Activated CD4-positive, CD25-positive, alpha-beta regulatory T cell treated with anti-CD3 and anti-CD28 coated beads, Interleukin-2, amount 50 U/mL, for 24 hours (primary cell): ENCODE results near the gene NEO1.

ENCODE experiments used
- ATAC-seq, 2 donors: fragments of 150-1000 bp; cut with Tn5 transposase; one replicate each; pipeline ENCODE4 v1.10.0; 2021; ENCODE audit warnings: mild to moderate bottlenecking in 1 of 2, moderate library complexity in 1 of 2

The NEO1 gene, protein sequence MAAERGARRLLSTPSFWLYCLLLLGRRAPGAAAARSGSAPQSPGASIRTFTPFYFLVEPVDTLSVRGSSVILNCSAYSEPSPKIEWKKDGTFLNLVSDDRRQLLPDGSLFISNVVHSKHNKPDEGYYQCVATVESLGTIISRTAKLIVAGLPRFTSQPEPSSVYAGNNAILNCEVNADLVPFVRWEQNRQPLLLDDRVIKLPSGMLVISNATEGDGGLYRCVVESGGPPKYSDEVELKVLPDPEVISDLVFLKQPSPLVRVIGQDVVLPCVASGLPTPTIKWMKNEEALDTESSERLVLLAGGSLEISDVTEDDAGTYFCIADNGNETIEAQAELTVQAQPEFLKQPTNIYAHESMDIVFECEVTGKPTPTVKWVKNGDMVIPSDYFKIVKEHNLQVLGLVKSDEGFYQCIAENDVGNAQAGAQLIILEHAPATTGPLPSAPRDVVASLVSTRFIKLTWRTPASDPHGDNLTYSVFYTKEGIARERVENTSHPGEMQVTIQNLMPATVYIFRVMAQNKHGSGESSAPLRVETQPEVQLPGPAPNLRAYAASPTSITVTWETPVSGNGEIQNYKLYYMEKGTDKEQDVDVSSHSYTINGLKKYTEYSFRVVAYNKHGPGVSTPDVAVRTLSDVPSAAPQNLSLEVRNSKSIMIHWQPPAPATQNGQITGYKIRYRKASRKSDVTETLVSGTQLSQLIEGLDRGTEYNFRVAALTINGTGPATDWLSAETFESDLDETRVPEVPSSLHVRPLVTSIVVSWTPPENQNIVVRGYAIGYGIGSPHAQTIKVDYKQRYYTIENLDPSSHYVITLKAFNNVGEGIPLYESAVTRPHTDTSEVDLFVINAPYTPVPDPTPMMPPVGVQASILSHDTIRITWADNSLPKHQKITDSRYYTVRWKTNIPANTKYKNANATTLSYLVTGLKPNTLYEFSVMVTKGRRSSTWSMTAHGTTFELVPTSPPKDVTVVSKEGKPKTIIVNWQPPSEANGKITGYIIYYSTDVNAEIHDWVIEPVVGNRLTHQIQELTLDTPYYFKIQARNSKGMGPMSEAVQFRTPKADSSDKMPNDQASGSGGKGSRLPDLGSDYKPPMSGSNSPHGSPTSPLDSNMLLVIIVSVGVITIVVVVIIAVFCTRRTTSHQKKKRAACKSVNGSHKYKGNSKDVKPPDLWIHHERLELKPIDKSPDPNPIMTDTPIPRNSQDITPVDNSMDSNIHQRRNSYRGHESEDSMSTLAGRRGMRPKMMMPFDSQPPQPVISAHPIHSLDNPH (N-terminal part only)

DNA sequence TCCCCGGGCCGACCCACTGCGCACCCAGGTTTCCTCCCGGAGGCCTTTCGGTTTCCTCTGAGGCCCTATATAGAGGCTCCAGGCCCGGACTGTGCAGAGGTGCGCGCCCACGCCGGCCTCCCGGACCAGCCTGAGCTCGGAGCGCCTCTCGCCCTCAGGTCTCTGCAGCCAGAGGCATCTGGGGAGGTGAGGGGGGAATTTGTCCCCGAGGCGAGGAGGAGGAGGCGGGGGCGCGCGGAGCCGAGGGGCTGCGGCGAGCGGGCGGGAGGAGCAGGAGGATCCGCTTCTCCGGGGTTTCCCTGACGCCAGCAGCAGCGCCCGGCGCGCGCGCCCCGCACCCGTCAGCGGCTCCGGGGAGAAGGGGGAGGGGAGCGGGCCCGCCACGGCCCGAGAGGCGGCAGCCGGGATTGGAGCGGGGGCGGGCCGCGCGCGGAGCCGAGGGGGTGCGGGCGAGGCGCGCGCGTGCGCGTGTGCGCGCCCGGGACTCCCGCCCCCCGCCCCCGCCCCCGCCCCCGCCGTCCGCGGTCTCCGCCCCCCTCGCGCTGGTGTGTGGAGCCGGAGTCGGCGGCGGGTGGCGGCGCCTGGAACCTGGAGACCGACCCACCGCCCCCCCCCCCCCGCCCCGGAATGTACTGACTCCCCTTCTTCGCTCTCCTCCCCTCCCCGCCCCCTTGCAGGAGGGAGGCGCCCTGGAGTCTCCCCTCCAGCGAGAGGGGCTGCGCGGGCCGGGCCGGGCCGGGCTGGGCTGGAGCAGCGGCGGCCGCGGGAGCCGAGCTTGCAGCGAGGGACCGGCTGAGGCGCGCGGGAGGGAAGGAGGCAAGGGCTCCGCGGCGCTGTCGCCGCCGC, at the start of gene NEO1:
Gene NEO1 (plus strand): TSS at position 657 of the 846 bp plus-strand sequence. CDS start 213 bp downstream, outside the sequence.
- peak; percentile 75 to 79 for ATAC-seq

DNA sequence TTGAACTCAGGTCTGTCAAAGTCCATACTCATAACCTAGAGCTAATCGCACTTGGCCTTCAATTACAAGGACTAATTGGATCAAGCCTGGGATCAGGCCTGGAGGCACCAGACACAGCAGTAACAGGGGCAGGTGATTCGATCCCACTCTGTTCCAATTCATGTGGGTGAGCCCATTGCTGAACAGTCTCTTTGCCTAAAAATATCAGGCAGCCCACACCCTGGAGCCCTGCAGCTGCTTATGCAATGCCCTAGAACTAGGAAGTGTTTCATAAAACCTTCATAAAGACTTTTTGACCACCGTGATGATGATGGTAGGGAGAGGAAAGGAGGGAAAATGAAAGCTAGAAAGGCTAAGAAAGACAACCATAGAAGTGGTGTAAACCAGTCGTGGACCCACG, 47.8 kb upstream of the NEO1 start:
- no peak for ATAC-seq

DNA sequence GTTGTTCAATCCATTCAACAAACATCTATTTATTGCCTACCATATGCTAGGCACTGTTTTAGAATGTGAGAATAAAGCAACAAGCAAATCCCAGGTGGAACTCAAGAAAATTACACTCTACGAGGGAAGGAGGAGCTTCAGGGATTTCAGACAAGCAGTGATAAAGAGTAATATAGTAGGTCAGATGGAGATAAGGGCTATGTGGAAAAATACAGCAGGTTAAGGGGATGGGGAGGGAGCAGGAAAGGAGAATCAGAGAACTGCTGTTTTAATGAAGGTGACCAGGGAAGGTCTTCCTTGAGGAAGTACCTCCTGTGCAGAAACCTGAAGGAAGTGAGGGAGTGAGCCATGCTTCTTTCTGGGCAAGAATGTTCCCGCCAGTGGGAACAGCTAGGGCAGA, 47.2 kb upstream of the NEO1 start:
- ATAC-seq, result no peak

DNA sequence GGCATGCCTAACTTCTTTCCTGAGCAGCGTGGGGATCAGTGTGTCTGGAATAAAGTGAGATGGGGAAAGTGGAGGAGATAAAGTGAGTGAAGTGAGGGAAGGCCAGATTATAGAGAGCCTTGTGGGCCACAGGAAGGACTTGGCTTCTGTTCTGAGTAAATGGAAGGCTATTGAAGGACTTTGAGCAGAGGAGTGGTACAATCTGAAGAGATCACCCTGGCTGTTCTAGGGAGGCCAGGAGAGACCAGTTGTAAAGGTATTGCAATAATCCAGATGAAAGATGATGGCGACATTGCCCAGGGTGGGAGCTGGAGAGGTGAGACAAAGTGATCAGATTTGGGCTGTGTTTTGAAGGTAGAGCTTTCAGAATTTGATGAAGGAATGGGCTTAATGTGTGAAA, 46.8 kb upstream of the NEO1 start:
- no peak for ATAC-seq

DNA sequence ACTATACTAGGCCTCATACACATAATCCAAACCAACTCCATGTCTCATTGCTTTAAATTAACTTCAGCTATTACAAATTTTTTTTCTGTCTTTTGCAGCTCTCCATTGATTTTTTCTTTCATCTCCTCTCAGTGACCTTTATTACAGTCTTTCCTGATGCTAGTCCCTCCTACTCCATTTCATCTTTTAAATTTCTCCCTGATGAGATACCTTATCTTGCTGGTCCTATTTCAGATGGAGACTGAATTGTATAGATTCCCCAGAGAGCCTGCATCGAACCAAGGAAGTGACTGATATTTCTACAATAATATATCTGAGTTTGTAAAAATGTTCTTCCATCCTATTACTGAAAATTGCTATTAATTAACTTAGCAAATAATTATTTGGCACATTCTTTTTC, 45.7 kb upstream of the NEO1 start:
- ATAC-seq, result no peak

DNA sequence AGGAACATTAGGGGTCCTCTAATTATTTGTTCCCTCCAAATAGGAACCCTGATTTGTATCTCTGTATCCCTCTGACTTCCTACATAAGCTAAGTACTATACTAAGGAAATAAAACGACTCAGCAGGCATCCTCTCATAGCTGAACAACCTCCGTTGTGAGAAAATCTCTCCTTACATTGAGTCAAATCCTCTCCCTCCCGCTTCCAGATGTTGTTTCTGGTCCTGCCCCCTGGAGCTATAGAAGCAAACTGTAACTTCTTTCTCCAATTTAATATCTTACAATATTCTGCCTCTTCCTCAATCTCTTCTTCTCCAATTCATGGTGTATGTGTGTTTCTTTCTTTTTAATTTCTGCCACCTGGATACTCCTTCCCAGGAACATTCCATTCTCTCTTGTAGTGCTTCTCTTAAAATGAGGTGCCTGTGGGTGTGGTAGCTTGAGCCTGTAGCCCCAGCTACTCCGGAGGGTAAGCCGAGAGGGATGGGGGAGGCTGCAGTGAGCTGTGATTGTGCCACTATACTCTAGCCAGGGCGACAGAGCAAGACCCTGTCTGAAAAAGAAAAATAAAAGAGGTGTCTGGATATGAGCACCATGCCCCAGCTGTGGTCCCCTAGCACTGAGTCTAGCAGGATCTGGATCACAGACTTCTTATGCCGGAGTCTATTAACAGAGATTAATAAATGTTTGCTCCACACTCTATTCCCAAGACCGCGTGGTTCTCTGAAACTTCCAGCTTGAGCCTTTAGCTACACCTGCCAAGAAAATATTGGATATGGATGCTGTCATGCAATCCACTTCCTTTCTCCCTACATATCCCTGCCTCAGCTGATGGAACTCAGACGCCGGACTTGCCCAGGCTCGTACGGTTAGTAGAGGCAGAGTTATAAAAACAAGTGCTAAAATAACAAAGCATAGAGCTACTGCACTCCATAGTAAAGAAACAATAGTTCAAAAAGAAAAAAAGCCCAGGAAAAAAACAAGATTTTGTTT, 42.9 kb upstream of the NEO1 start:
- no peak for ATAC-seq

DNA sequence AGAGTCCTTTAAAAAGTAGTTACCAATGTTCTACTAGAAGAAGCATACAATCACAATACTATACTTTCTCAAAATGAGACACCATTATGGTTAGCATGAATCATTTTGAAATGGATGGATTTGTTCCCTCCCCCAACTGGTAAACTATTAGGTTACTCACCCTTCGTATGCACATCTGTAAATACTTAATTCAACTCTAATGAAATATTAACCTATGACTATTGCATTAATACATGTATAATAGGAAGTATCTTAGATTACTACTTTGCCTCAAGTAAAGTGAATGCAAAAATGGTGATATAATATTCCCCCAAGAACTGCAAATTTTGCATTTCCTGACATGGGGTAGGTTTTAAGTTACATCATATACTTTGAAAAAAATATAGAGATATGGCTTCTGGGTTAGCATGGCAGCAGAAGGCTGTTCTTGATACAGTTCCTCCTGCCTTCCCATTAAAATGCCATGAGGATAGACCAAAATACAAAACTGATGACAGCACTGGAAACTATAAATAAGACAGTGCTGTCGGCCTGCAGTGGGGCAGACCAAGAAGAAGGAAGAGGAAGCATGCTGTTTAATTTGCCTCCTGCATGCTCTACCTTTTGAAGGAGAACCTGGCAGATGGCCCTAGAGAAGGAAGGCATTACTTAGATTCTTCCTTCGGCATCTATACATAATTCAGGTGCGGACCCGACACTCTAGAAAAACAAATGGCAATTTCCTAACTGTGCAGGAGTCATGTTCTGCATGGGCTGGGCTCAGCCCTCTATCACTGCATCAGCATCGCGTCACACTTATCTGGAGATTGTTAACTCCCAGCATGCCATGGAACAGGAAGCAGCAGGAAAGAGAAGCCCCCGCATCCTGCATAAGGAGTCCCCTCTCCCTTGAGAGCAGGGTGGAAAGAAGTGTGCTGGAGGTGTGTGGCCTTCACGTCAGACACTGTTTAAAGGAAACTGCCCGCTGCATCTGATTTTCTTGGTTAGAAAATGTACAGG, 41.8 kb upstream of the NEO1 start:
- ATAC-seq, result no peak

DNA sequence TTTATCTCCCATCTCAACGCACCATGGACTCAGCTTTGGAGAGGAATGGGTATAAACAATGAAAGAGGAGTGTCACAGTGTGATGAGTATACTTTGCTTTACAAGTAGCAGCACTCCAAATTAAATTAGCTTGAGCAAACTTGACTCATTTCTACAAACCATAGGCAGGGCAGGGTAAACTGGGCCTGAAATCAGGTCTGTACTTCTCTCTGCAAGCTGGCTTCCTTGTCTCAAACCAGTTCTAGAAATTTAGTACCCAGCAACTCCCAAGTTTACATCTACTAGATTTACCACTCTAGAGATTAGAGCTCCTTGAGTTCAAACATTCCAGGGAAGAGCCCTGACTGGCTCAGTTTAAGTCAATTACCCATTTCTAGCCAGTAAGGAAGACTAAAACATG, 37.4 kb upstream of the NEO1 start:
- ATAC-seq, result no peak

DNA sequence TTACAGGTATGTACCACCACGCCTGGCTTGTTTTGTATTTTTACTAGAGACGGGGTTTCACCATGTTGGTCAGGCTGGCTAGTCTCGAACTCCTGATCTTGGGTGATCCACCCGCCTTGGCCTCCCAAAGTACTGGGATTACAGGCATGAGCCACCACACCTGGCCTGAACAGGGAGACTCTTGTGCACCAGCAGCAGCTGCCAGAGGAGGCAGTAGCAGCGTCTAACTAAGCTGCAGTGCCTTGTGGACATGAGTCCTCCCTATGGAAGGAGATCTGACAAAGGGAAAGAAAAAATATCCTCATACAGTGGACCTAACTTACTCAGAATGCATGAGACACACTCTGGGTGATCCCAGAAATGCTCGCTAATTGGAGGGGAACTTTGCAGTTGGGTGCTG, 36.8 kb upstream of the NEO1 start:
- ATAC-seq, result no peak

DNA sequence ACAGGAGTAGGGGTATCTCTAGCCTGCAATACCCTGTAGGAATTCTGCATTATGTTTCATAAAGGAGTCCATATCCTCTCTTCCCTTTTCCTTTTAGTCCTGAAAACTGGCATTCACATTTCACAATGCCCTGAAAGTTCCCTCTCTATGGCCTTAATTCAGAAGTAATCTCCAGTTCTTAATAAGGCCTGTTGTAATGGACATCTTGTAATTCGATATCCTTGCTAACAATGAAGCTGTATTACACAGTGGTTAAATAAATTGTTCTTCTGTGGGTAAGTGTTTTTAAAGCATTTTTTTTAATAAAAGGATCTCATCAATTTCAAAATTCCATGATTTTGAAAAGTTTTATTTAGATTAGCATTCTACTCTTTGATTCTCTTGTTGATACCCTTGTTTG, 34.3 kb upstream of the NEO1 start:
- ATAC-seq, result no peak

DNA sequence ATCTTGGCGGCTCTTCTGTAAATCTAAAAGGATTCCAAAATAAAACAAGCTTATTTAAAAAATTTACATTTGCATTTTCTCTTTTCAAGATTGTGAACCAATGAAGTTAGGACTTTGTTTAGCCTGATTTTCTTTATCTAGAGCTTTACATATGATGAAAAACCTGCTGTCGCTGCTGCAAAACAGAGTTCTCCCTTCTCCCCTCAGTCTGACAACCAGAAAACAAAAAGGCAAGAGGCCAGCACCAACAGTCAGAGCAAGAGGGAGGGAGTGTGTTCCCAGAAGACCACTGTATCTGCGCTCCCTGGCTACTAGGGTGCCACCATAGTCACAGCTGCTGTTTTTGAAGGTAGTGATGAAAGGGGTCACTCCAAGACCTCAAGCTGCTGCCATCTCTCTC, 33.1 kb upstream of the NEO1 start:
- no peak for ATAC-seq

DNA sequence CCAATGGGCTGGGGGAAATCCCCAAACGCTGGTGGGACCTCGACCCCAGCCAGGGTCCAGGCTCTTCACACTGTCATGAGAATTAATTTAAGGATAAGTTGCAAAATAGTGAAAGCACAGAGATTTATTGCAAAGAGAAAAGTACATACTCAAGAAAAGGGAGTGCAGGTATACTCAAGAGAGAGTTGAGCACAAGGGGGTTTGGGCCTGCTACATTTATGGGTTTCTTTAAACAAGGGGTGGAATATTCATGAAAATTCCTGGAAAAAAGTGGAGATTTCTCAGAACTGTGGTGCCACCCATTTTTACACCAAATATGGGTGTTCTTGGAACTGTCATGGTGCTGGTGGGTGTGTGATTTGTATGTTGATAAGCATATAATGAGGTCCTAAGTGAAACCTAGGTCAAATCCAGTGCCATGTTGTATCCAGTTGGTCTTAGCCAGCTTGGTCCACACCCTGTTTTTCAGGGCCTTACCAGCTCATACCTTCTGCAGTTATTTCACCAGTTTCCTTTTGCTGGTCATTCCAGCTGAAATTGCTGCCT, 32.6 kb upstream of the NEO1 start:
- no peak for ATAC-seq

DNA sequence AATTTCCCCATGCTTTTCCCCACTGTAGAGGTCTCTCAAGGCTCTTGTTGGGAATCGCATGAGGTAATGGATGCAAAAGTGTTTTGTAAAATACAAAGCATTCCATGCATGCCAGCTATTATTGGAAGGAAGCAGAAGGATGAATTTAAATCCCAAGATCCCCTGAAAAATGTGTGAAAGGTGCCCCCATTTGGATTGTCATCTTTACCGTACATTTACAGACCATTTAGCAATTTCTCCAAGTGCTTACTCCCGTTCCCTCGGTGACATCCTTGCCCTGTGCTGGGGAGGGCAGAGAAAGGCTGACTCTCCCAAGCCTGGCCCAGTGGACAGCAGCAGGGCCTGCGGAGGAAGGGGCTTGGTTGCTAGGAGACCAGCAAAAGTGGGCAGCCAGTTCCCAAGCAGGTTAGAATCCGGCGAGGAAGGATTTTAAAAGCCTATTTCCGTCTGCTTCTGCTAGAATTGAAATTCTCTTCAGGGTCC, 31.1 kb upstream of the NEO1 start:
- ATAC-seq, result no peak

DNA sequence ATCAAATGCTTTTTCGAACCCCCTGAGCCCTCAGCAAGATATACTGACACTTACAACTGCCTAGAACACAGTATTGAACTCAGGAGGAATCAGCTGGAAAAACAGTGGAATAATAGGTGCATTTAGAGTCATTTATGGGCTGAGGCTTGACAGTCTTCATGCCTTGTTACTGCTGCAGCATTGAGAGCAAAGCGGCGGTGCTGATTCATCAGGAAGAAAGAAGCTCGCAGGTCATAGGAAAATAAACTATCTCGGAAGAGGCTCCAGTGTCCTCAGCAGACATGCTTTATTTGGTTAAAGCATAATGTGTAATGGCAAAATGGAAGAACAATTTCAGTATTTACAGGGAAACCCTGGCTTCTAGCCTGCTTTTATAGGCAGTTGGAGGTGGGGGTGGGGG, 30.1 kb upstream of the NEO1 start:
- no peak for ATAC-seq

DNA sequence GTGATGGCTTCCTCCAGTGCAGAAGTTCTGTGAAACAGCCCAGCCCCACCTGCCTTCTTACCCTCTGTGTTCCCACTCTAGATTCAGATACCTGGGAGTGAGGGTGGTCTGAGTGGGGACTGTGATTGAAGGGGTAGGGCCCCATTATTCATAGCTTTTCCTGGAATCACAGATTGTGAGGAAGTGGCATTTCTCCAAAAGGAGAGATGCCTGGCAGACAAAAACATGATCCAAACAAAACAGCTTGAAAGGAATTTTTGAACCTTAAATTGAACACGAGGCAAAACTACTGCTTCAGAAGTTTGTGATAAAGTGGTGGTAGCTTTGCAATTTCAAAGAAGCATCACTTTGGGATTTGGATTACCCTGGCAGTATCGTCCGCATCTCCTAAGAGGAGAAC, 29.2 kb upstream of the NEO1 start:
- ATAC-seq, result no peak

DNA sequence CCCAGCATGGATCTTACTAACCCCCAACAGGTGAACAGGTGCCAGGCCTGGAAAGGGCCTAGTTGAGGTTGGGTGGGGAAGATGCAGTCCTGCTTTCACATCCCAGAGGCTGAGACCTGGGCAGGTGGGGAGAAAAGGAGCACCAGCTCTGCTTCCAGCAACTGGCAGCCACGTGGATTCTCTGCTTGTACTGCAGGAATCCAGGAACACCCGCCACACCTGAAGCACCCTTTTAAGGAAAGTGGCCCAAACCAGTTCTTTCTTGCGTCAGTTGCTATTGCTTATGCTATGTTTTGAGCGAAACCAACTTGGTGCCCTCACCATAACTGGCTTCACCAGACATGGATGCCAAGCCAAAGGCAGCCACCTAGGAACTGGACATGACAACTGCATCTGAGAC, 28.1 kb upstream of the NEO1 start:
- no peak for ATAC-seq

DNA sequence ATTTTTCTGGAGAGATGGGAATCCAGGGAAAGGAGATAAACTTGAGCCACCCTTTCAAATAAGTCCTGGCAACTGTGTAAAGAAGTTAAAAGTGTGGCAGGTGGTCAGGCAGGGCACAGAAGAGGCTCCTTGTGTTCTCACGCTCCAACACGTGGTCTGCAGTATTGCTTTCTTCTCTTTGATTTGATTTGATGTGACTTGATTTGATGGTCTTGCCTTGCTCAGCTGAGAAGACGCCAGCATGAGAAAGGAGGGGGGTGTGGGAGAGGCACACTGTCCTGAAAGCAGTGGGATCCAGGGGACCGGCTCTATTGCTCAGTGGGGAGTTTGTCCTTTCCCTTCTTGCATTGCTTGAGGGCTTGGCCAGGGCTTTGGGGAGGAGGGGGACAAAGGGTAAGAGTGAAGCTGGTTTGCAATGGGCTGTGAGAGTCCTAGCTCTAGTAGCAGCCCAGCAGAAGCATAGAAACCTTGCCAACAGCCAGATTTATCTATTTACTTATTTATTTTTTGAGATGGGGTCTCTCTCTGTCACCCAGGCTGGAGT, 25.7 kb upstream of the NEO1 start:
- ATAC-seq, result no peak

DNA sequence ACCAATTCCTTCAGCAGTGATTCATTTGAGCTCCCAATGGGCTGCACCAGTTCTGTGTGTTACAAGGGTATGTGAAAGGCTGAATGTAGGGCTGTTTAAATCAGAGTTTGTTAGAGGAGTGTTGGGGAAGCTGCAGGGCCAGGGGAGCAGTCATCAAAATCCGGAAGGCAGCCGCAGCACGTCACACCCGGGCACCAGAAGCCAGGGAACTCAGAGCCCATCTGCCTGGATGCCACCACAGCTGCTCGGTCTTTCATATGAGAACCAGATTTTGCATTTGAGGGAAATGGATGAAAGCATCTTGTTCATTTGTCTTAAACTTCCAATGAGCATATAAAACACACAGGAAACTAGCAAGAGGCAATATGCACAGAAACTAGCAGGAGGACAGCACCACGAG, 24.2 kb upstream of the NEO1 start:
- ATAC-seq, result no peak
